Embryonic facial prominence (tissue), 1 donor: Measurements from ENCODE around the gene TNNT2.

Experiments used
- DNase-seq: peaks from one replicate; pipeline ENCODE4 v3.0.0-alpha.2; 2016; ENCODE audit errors: extremely low spot score

The TNNT2 gene

GRCh38 chr1:201313086-201313485 is 64.4 kb downstream of the TNNT2 start:
- DNase-seq, result no peak

DNA sequence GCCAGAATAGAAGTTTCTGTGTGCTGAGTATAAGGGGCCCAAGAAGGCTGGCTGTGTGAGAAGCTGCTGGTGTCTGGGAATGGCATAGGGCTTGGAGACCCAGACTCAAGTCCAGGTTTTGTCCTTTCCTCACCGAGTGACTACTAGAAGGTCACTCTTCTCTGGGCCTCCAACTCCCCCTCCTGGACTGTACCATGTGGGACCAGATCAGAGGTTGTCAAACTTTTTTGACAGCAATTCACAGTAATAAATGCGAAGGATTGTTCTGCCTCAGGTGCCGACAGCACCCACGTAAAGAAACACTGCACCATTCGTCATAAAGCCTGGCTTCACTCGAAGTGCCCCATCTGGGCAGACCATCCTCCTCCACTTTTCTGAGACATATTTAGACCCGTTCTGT is 65.2 kb downstream of the TNNT2 start:
- no peak for DNase-seq

DNA sequence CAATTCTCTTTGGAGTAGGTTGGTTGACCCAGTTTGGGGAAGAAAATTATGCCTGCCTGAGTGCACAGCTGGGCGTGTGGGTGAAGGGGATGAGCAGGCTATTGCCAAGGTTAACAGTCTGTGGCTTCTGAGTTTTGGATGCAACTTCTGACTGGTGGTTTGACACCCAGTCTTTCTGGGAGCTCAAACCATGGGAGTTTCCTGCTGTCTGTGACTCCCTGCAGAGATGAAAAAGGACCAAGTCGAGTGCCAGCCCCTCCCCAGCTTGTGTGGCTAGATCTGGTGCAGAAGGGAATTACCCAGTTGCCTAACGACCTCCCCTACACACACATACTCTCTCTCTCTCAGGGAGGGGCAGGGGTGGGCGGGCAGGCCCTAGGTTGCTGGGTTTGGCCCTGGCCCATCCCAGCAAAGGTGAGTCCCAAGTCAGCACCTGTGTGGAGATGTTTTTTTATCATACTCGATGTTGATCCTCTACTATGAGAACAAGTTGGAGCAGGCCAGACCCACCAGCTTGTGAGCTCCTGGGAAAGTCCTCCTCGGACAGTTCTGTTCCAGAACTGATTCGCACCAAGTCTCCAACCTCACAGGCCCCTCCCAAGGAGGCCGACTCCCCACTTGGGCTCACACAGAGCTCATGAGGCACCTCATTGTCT is 66.0 kb downstream of the TNNT2 start:
- DNase-seq, result no peak

GRCh38 chr1:201310986-201311355 is 66.5 kb downstream of the TNNT2 start:
- DNase-seq, result no peak

GRCh38 chr1:201310251-201310985 is 67.1 kb downstream of the TNNT2 start:
- no peak for DNase-seq

- DNase-seq, result no peak
These were observed 68.1 kb downstream of the TNNT2 start for GRCh38 chr1:201309416-201309815.
